ENCODE results near the gene TIMM23. TPM values are rescaled to one million over a fixed set of nuclear protein-coding genes. Genes with fewer than 3 reads are reported as not detected.
"Not testable (repeated sequence)": the region's sequence is repeated elsewhere in the genome, so short reads cannot be mapped to it uniquely, and the experiment has no call there.

The TIMM23 gene
- total RNA-seq, 4 donors from 2014 or later = 24.5 to 62.2 (median 43.5) TPM

DNA sequence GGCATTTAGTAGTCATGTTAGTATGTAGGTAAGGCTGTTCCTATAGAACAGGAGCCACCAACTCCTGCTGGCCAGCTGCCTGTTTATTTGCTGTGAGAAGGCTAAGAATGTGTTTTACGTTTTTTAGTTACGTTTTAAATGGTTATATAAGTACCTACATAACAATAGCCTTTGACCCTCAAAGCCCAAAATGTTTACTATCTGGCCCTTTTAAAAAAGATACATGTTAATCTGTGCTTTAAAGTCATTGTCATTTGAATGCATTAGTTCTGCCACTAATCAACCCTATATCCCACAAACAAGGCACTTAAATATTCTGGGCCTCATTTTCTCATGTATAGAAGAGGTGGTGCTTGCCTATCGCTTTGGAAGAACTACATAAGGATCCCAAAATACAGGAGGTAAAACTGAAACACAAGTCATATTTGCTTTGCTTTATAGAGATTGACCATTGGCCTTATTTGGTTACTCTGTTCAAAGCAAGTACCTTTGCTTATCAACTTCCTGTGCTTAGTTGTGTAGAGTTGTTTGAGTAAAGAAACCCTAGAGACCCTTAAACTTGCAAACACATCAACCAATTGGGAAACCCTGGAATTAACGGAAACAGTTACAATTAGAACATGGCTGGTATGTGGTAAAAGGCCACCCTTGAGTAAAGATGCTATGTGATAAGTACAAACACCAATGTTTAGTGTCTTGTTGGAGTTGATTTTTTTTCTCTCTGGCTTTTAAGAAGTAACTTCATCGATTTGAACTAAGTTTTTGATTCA is 25.9 kb downstream of the TIMM23 start:
- no peaks in the 10 kb centered on the region for H3K9me3 ChIP-seq
- peaks cover 0 to 49% (median 0%) of the 10 kb centered on the region in 3 donors for H3K36me3 ChIP-seq
- H3K4me1 ChIP-seq = no peaks in the 10 kb centered on the region
- no peak for DNase-seq
- TF ChIP-seq POLR2A (IDR thresholded peaks at IDR 0.05) = no peak
- TF ChIP-seq, protein P1, sequence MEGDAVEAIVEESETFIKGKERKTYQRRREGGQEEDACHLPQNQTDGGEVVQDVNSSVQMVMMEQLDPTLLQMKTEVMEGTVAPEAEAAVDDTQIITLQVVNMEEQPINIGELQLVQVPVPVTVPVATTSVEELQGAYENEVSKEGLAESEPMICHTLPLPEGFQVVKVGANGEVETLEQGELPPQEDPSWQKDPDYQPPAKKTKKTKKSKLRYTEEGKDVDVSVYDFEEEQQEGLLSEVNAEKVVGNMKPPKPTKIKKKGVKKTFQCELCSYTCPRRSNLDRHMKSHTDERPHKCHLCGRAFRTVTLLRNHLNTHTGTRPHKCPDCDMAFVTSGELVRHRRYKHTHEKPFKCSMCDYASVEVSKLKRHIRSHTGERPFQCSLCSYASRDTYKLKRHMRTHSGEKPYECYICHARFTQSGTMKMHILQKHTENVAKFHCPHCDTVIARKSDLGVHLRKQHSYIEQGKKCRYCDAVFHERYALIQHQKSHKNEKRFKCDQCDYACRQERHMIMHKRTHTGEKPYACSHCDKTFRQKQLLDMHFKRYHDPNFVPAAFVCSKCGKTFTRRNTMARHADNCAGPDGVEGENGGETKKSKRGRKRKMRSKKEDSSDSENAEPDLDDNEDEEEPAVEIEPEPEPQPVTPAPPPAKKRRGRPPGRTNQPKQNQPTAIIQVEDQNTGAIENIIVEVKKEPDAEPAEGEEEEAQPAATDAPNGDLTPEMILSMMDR (IDR thresholded peaks at IDR 0.05) = no peak
- H3K27ac ChIP-seq = no peak overlapping the region
- no peak overlapping the region for H3K4me3 ChIP-seq
- no peaks in the 10 kb centered on the region for H3K27me3 ChIP-seq

DNA sequence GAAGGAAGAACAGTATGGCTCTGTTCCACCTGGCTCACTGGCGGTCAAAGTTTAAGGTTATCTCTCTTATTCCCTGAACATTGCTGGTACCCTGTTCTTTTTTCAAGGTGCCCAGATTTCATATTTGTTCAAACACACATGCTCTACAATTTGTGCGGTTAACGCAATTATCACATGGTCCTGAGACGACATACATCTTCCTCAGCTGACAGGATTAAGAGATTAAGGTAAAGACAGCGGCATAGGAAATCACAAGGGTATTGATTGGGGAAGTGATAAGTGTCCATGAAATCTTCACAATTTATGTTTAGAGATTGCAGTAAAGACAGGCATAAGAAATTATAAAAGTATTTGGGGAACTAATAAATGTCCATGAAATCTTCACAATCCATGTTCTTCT is 27.7 kb downstream of the TIMM23 start:
- not testable (repeated sequence) for H3K27me3 ChIP-seq, H3K4me1 ChIP-seq, DNase-seq, H3K9me3 ChIP-seq, H3K4me3 ChIP-seq, H3K27ac ChIP-seq
- H3K36me3 ChIP-seq = peaks cover 0 to 58% (median 0%) of the 10 kb centered on the region in 3 donors

DNA sequence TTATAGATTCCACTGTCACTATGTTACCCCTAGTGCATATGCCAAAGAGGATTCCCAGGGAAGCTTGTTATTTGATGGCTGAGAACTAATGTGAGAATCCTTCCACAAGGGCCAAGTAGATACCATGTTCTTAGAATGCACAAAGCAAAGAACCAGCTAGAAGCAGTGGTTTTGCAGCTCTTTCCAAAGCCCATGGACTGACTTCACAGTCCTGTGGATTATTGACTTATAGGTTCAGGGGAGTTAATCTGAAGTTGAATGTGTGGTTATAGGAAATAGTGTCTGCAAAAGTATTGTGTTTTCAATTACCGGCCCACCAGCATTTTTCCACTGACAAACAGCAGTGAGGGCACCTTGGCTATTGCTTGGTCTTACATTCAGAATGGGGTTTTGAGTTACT is 28.2 kb downstream of the TIMM23 start:
- Histone ChIP-seq H3K4me1 (no peaks in the 10 kb centered on the region), H3K36me3 (peaks cover 0 to 63% (median 0%) of the 10 kb centered on the region in 3 donors), H3K27me3 (no peaks in the 10 kb centered on the region), H3K4me3 (no peak overlapping the region), H3K27ac (no peak overlapping the region), H3K9me3 (no peaks in the 10 kb centered on the region)
- TF ChIP-seq POLR2A (IDR thresholded peaks at IDR 0.05) = no peak
- TF ChIP-seq, protein P1 (IDR thresholded peaks at IDR 0.05) = no peak
- no peak for DNase-seq

DNA sequence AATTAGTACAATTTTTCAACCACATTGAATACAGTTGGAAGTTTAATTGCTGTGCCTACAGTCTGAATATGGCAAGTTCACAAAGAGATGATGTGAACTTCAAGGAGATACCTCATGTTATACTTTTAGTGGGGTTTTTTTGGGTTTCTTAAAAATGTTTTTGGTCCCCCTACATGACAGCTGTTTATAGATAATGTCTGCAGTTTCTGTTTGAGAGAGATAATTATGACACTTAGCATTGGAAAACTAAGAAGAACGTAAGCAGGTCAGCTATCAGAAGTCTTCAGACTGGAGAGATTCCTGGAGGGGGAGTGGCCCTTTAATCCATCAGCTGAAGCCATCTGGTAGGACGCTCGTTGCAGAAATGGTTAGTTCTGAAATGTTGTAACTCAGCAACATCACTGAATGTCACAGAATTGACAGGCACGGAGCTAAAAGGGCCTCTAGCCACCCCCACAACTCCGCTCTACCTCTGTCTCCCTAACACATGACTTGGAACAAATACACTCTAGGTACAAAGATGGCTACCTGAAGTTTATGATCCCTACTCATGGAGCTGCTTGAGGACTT is 29.0 kb downstream of the TIMM23 start:
- Histone ChIP-seq H3K4me3 (no peak overlapping the region), H3K9me3 (no peaks in the 10 kb centered on the region), H3K4me1 (no peaks in the 10 kb centered on the region), H3K27me3 (no peaks in the 10 kb centered on the region), H3K36me3 (peaks cover 0 to 70% (median 0%) of the 10 kb centered on the region in 3 donors), H3K27ac (no peak overlapping the region)
- TF ChIP-seq, protein P1 (IDR thresholded peaks at IDR 0.05) = no peak
- TF ChIP-seq POLR2A (IDR thresholded peaks at IDR 0.05) = no peak
- DNase-seq = no peak

DNA sequence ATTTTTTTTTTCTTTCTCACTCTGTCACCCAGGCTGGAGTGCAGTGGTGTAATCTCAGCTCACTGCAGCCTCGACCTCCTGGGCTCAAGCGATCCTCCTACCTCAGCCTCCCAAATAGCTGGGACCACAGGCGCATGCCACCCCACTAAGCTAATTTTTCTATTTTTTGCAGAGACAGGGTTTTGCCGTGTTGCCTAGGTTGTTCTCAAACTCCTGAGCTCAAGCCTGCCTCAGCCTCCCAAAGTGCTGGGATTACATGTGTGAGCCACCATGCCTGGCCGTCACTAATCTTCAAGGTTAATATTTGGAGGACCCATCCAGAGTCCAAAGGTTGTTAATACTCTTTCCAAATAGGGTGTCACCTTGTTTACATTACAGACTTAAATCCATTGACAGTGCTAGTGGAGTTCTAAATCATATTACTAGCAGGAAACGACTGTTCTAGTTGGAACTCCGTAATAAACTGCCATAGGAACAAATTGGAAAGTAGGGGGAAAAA is 29.9 kb downstream of the TIMM23 start:
- not testable (repeated sequence) for H3K27me3 ChIP-seq, H3K9me3 ChIP-seq, H3K27ac ChIP-seq, DNase-seq, H3K4me3 ChIP-seq, H3K4me1 ChIP-seq
- H3K36me3 ChIP-seq = peaks cover 0 to 80% (median 0%) of the 10 kb centered on the region in 3 donors

DNA sequence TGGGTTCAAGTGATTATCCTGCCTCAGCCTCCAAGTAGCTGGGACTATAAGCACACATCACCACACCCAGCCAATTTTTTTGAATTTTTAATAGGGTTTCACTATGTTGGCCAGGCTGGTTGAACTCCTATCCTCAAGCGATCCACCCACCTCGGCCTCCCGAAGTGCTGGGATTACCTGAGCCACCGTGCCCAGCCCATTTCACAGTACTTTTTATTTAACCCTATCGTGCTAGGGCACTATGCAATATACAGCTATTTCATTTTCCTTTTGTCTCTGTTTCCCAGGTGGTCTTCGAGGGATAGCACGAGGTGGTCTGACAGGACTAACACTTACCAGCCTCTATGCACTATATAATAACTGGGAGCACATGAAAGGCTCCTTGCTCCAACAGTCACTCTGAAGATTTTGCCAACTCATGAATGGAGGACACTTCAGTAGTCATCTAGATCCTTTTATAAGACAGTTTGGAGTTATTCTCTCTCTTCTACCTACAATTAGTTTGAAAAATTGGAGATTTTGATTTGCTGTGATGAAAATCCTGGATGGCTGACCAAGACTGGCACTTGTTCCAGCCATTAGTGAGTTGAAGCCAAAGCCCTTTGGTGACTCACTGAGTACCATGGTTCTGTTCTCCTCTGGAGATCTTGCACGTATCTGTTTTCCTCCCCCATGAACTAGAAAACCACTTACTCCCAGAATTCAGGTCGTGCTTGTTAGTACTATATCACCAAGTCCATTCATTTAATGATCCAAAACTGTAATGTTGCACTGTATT is 30.8 kb downstream of the TIMM23 start:
- Histone ChIP-seq H3K4me1 (no peaks in the 10 kb centered on the region), H3K27ac (no peak overlapping the region), H3K4me3 (no peak overlapping the region), H3K36me3 (peaks cover 0 to 80% (median 0%) of the 10 kb centered on the region in 3 donors), H3K27me3 (no peaks in the 10 kb centered on the region), H3K9me3 (no peaks in the 10 kb centered on the region)
- no peak for TF ChIP-seq POLR2A (IDR thresholded peaks at IDR 0.05)
- TF ChIP-seq, protein P1 (IDR thresholded peaks at IDR 0.05) = no peak
- no peak for DNase-seq

Data from Peyer's patch (tissue), 4 donors.